NCI-H1105 treated with DMSO at 0.1 percent for 48 hours (cell line): ENCODE measurements around the gene PSORS1C2.
A peak's percentile ranks its signal among the peaks of the same experiment; 100 is the strongest.
"Not testable (repeated sequence)": the region's sequence is repeated elsewhere in the genome, so short reads cannot be mapped to it uniquely, and the experiment has no call there.

Source experiments
- DNase-seq: peaks from one replicate; lab custom pipeline; 2025; lab: John Stamatoyannopoulos, UW

PSORS1C2 gene

DNA sequence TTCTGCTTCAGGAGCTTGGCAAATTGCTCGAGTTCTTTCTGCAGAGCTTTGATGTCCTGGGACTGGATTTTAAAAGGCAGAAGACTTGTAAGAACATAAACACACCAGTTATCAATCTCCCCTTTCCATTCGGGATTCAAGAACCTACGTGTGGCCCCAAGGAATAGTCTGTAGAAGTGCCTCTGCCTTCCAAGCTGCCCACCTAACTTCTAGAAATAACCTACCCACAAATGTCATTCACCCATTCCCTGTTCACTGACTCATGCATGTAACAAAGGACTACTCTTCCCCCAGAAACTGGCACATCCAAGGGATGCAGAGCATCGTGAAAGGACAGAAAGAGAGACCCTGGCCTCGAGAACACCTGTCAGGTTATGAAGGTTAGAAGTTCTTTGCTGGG lies 27.1 kb upstream of the PSORS1C2 start:
- DNase-seq: no peak

- not testable (repeated sequence) for DNase-seq
Observed at GRCh38 chr6:31165064-31165832, 26.4 kb upstream of the PSORS1C2 start.

DNA sequence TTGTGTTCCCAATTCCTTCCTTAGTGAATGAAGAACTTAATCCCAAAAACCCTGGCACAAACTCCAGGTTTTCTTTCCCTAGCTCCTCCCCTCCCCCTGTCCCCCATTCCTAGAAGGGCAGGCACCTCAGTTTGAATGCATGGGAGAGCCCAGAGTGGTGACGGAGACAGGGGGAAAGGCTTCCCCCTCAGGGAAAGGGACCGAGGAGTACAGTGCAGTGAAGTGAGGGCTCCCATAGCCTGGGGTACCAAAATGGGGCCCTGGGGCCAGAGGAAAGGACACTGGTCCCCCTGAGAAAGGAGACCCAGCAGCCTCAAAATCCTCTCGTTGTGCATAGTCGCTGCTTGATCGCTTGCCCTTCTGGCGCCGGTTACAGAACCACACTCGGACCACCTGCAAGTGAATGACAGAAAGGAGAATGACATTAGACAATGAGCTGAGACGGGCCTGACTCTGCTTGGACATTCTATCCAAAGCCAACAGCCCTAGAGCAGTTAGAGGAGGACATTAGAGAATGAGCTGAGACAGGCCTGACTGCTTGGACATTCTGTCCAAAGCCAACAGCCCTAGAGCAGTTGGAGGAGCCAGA lies 25.7 kb upstream of the PSORS1C2 start:
- DNase-seq: not testable (repeated sequence)

DNA sequence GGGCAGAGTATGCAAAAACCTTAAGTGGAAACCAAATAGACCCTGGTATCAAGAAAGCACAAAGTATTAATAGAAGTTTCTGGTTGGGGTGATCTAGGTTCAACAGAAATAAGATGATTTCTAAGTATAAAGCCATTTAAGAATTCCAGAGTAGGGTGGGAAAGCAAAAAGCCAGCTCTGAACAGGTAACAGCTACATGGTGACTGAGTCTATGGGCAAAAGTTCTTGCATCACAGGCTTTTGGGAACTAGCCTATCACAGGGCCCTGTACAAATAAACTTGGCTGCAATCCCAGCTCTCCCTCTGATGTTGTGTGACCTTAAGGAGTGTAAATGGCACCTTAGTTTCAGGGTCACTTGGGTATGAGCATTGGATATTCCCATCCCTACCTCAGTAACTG lies 25.1 kb upstream of the PSORS1C2 start:
- DNase-seq: peak; percentile 1

DNA sequence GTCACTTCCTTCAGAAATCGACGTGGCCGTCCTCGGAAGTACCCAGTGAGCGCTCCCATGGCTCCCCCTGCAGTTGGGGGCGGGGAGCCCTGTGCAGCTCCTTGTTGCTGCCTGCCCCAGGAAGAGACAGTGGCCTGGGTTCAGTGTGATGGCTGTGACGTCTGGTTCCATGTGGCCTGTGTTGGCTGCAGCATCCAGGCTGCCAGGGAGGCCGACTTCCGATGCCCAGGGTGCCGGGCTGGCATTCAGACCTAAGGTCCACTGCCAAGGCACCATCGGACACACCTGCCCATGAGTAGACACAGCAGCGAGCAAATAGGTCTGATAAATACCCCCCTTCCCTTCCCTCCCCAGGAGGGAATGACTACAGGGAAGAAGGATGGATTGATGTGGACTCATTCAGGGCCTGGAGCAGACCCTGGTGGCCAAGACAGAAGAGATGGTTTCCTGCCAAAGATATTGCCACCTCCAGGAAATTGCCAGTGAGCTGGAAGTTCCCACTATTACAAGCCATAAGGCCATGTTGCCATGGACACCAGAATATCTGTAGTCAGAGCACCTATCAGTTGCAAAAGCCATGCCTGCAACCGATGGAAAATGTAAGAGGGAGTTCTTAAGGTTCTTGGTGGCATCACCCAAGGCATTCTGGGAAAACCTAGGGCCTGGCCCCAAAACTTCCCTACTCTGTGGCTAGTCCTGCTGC lies 23.7 kb upstream of the PSORS1C2 start:
- DNase-seq: no peak

- DNase-seq: no peak
Observed at GRCh38 chr6:31161216-31162126, 22.6 kb upstream of the PSORS1C2 start.

DNA sequence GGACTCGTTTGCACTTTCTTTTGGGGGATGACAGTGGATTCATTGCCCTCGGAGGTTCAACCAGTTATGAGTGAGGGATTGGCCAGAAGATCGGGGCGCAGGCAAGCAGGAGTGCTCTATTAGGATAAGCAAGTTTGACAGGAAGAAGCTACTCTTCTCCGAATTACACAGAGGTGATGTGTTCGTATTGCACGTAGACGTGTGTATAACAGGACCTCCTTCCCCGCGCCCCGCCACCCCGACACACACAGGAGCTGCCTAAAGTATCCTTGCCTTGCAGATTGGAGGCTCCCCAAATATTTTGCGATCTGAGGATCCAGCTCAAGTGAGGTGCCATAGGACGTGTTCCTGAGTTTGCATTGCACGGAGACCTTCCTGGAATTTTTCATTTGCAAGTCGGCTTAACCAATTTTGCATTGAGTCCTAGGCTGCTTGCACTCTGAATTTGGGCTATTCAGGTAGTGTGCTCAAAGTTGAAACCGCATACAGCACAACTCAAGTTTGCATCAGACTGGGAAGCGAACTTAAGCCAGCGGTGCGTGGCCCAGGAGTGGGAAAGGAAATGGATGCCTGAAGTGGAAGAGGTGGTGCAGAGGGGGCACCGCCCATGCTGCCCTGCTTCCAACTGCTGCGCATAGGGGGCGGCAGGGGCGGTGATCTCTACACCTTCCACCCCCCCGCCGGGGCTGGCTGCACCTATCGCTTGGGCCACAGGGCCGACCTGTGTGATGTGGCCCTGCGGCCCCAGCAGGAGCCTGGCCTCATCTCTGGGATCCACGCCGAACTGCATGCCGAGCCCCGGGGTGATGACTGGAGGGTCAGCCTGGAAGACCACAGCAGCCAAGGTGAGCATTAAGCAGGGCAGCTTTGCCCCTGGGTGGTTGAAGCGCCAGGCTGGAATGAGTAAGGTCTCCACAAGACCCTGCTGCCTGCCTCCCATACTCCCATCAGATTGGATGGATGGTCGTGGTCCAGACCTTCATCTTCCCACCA lies 20.3 kb upstream of the PSORS1C2 start:
- DNase-seq: peak; percentile 33

DNA sequence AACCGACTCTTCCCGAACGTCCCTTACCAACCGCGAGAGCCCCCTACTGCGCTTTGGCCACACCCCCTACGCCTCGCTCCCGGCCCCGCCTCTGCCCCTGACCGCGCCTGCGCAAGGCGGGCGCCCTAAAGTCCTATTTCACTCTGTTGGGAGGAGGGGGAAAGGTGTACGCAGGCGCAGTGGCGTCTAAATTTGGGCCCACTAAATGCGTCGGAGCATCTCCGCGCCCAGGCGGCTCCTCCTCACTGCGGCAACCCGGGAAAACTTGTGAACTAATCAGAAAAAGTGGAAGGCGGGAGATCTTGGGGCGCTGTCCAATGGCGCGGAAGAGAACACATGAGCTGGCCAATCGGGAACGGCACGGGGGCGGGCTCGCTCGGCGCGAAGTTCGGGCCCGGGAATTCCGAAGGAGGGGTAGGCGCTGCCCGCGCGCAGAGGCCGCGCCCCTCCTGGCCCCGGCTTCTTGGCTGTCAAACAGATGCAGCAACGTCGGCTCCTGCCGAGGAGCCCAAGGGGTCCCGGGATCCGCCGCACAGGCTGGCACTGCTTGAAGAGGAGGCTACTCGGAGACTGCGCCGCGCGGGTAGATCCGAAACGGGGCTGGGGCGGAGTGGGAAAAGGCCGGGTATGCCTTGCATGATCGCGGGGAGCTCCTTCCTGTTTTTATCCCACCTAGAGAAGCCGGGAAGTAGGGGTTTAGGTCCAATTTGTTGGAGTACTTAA lies 19.4 kb upstream of the PSORS1C2 start, which contains the start of gene TCF19:
TCF19 (plus strand) TSS at position 450 of the 723 bp plus-strand sequence. CDS start 881 bp downstream, outside the sequence.
- DNase-seq: peak; percentile 99

DNA sequence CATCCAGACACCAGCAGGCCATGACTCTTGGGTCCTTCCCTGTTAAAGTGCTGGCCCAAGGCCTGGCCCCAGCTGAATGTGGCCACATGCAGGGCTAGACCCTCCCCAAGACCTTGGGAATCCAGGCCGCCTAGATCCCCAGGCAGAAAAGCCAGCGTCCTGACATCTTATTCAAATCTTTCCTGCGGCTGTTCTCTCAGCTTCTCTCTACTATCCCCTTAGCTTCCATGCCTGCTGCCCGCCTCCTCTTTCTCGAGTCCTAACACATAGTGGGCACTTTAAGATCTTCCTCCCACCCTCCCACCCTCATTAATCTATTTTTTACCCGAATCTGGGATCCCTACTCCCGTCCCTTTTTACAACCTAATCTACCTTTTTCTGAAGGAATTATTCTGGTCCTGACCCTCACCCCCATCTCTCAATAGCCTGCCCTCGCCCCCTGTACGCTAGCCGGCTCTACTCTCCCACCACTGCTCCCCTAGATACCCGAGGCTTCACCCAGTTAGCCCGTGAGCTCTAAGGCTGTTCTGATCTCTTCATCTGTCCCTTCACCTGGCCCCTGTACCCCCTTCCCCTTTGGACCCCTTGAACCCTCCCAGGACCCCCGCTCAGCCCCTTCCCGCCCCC lies 18.8 kb upstream of the PSORS1C2 start, which contains the start of gene CCHCR1:
CCHCR1 (minus strand) TSS at position 290 of the 627 bp plus-strand sequence; CDS start at position 88, 202 bp downstream.
- DNase-seq: no peak

DNA sequence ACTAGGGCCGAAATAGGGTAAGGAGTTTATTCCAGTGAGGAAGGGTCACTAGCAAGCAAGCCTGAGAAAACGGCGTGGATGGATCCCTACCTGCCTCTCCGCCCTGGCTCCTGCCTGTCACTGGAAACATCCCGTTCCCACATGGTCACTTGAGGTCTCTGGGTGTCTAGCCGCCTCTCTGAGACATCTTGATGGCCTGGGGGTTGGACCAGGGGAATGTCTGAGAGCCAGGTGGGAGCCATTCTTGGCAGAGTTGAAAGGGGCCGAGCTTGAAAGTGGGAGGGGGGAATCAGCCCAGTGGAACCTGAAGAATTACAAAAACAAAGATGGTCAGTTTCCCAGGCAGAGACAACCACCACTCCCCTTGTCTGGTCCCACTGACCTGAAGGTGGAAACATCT lies 17.8 kb upstream of the PSORS1C2 start:
- DNase-seq: no peak

DNA sequence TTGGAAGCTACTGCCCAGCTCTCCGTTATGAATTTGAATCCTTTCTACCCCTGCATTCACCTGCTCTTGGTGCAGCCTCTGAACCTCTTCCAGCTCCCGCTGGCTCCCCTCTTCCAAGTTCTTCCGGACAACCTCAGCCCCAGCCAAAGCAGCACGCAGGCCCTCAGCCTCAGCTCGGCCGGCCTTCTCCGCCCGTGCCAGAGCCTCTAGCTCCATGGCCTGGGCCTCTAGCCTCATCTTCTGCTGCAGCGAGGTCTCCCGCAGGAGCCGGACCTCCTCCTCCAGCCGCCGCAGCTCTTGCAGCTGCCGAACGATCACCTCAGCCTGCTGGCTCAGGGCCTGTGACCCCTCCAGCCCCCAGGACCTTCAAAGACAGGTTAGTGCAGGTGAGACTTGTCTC lies 15.6 kb upstream of the PSORS1C2 start:
- no peak for DNase-seq

DNA sequence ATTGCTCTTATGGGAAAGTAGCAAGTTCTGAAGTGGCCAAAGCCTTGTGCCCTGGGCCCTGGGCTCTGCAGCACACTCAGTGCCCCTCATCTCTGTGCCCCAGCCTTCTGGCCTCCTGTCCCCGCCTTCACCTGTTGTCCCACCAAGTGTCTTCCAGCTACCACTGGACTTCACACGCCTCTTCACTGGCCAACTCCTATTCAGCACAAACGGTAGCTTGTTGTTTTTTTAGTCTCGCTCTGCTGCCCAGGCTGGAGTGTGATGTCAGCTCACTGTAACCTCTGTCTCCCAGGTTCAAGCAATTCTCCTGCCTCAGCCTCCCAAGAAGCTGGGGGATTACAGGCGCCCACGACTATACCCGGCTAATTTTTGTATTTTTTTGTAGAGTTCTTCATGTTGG lies 13.9 kb upstream of the PSORS1C2 start:
- DNase-seq: no peak

DNA sequence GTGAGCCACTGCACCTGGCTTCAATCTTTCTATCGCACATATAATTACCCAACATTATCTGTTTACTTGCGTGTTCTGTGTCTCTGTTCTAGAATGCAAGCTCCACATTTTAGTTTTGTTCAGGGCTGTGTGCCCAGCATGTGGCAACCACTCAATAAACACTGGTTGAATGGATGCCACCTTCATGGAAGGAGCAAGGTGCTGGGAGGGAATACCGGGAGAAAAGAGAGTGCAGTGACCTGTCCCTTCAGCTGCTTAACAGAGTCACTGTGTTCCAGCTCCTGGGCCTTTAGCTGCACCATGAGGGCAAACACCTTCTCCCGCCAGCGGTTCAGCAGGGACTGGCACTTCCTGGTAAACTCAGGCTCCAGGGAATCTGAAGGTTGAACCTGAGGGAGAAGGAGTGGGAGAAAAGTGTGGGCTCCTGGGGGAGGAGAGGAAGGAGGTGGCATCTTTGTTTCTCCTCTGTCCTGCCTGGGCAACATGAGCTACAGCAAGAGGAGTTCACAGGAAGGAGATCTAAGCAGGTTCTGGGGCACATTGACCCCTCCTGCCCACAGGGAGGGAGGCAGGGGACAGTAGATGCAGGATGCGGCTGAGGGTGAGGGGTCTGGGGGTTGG lies 11.1 kb upstream of the PSORS1C2 start:
- no peak for DNase-seq

- no peak for DNase-seq
Observed at GRCh38 chr6:31145386-31145785, 6.5 kb upstream of the PSORS1C2 start.

DNA sequence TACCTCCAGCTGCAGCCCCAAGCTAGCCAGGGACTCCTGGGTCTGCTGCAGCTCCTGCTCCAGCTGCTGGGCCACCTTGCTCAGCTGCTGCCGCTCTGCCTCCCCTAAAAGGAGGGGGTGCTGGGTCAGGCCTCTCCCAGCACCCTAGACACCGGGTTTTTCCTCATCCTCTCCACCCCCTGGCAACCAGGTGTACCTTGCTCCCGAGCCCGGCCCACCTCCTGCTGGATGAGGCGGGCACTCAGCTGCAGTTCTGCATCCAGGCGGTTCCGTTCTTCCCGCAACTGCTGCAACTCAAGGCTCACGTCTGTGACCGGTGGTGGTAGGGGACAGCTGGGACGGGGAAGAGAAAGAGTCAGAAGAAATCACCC lies 6.1 kb upstream of the PSORS1C2 start:
- no peak for DNase-seq

DNA sequence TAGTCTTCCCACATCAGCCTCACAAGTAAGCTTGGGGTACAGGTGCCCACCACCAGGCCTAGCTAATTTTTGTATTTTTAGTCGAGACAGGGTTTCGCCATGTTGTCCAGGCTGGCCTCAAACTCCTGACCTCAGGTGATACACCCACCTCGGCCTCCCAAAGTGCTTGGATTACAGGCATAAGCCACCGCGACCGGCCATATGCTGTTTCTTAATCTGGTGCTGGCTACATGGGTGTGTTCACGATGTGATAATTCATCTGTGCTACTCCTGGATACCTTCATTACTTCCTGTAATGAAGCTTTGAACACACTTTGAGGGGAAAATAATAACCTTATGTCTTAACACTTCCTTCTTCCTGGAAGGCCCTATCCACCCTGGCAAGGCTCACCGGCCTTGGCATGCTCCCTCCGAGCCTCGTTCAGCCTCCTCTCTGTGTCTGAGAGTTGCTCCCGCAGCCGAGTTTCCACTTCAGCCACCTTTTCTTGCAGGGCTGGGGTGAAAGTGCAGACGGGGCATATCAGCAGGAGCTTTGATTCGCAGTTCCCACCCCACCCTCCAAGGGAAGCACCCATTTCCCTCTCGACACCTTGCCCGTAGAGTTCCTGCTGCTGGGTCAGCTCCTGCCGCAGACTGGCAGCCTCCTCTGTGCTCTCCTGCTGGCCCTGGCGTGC lies 5.6 kb upstream of the PSORS1C2 start:
- no peak for DNase-seq

DNA sequence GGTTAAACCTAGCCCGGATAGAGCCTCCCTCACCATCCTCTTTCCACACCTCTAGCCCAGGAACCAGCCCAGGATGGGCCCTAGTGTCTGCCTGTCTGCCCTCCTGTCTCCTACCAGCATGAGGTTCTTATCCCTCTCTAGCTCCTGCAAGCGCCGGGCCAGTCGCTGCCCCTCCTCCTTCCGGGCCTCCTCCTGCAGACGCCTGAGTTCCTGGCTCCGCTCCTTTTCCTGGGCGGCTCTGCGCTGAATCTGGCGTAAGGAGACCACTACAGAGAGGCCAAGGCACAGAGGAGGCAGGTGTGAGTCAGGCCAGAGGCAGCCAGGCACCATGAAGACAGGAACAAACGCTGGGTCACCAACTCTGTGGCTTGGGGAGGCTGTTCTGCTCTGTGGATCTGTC lies 4.3 kb upstream of the PSORS1C2 start:
- no peak for DNase-seq

GRCh38 chr6:31142361-31142761 lies 3.5 kb upstream of the PSORS1C2 start:
- DNase-seq: no peak
